ENCODE measurements around the gene SPATS2L. TPM values are rescaled to one million over a fixed set of nuclear protein-coding genes. Genes with fewer than 3 reads are reported as not detected.

Gene SPATS2L
- polyA plus RNA-seq, 2 of the 4 experiments (the other 2 are of a cell fraction): 85.2 to 202 TPM

DNA sequence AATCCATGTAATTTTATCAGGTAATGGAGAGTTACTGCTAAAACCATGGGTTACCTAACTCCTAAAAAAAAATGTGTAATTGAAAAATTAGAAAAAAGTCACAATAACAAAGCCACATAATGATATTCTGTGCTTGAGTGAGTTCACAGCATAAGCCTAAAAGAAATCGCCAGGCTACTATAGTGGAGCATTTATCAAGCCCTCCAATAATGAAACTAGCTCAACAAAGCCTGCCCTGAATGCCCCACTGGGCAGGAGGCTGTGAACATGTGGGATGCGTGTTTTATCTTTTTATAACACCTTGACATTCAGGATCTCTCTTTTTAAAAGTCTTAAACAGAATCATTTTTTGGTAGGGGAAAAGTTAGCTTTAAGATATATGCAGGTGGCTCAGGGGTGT is 117.0 kb downstream of the SPATS2L start (continued):
- TF ChIP-seq, protein P1, sequence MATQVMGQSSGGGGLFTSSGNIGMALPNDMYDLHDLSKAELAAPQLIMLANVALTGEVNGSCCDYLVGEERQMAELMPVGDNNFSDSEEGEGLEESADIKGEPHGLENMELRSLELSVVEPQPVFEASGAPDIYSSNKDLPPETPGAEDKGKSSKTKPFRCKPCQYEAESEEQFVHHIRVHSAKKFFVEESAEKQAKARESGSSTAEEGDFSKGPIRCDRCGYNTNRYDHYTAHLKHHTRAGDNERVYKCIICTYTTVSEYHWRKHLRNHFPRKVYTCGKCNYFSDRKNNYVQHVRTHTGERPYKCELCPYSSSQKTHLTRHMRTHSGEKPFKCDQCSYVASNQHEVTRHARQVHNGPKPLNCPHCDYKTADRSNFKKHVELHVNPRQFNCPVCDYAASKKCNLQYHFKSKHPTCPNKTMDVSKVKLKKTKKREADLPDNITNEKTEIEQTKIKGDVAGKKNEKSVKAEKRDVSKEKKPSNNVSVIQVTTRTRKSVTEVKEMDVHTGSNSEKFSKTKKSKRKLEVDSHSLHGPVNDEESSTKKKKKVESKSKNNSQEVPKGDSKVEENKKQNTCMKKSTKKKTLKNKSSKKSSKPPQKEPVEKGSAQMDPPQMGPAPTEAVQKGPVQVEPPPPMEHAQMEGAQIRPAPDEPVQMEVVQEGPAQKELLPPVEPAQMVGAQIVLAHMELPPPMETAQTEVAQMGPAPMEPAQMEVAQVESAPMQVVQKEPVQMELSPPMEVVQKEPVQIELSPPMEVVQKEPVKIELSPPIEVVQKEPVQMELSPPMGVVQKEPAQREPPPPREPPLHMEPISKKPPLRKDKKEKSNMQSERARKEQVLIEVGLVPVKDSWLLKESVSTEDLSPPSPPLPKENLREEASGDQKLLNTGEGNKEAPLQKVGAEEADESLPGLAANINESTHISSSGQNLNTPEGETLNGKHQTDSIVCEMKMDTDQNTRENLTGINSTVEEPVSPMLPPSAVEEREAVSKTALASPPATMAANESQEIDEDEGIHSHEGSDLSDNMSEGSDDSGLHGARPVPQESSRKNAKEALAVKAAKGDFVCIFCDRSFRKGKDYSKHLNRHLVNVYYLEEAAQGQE (IDR thresholded peaks at IDR 0.05): no peak
- no peak for TF ChIP-seq CBX8 (IDR thresholded peaks at IDR 0.05)
- TF ChIP-seq, protein P2, sequence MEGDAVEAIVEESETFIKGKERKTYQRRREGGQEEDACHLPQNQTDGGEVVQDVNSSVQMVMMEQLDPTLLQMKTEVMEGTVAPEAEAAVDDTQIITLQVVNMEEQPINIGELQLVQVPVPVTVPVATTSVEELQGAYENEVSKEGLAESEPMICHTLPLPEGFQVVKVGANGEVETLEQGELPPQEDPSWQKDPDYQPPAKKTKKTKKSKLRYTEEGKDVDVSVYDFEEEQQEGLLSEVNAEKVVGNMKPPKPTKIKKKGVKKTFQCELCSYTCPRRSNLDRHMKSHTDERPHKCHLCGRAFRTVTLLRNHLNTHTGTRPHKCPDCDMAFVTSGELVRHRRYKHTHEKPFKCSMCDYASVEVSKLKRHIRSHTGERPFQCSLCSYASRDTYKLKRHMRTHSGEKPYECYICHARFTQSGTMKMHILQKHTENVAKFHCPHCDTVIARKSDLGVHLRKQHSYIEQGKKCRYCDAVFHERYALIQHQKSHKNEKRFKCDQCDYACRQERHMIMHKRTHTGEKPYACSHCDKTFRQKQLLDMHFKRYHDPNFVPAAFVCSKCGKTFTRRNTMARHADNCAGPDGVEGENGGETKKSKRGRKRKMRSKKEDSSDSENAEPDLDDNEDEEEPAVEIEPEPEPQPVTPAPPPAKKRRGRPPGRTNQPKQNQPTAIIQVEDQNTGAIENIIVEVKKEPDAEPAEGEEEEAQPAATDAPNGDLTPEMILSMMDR (IDR thresholded peaks at IDR 0.05): no peak
- no peak for TF ChIP-seq RFX5 (IDR thresholded peaks at IDR 0.05)

DNA sequence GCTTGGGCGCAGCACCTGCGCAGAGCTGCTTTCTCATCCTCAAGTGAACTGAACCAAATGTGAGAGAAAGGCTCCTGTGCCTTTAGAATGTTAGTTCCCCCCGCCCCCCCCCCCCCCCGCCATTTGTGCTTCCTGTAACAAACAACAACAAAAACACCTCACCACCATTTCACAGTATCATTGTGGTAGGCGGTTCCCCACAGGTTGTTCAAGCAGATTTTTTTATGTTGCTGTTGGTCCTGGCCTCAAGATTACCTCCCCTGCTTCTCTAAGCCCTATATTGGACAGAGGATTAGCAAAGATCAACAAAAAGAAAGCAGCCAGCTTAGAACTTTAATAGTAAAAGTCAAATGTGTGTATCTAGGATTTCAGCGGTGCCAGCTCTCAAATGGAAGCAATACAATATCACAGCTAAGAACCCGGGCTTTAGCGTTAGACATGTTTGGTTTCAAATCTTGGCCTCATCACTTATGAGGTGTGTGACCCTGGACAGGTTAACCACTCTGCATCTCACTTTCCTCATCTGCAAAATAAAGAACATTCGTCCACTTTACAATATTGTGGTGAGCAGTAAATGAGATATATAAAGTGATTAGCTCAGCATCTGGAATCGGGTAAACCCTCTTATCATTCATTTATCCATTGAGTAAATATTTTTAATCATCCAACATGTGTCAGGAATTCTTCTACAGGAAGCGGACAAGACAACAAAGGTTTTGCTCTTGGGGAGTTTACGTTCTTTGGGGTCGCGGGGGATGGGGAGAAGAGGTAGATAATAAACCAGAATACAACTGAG is 118.7 kb downstream of the SPATS2L start:
- Histone ChIP-seq H3K9me3 (no peaks in the 10 kb centered on the region), H3K27ac (no peak overlapping the region), H3K4me2 (no peak overlapping the region), H3K4me3 (no peak overlapping the region), H3K4me1 (peaks cover 5% of the 10 kb centered on the region; the same call in 2 of the 3 replicates)
- WGBS (ENCODE audit: missing lambda C conversion rate): 86% methylated on average over 12 of the region's 14 CpGs
- no peak for FAIRE-seq
- ChIA-PET POLR2A (no interaction called here), CTCF (interaction anchor here (0.6 to 3.6 kb wide), 5 partner anchors 14 to 1586 kb away, joined by 3 to 17 read pairs (median 3); no protein-coding TSS in a partner anchor)
- TF ChIP-seq MAFK (IDR thresholded peaks at IDR 0.05; ENCODE audit: partially characterized antibody) (peak; percentile 50), GATA3 (IDR thresholded peaks at IDR 0.05; ENCODE audit: borderline replicate concordance) (no peak)
- no peak for ATAC-seq
- no peak for DNase-seq (ENCODE audit: low read depth in 1 of 2, low spot score in 1 of 2)

DNA sequence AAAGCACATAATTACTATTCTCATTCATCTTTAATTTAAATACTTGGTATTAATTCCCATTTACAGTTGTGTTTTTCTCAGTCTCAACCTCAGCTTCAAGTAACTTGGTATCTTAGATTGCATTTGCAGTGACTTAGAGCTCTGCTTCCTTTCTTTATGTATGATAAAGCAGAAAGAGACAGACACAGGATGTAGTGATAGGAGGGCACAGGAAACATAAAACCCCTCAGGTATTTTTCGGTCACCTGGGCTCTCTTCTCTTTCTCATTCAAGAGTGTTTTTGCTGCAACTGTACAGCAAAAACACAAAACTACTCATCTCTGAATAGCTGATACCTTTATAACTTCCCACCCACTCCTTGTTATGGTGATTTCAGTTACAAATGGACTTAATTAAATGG is 120.3 kb downstream of the SPATS2L start:
- ChIA-PET CTCF (interaction anchor here (1.0 to 1.1 kb wide), 2 partner anchors 11 to 54 kb away, joined by 3 read pairs; no protein-coding TSS in a partner anchor), POLR2A (no interaction called here)
- no peak for ATAC-seq
- Histone ChIP-seq H3K9me3 (no peaks in the 10 kb centered on the region), H3K4me2 (no peak overlapping the region), H3K27ac (no peak overlapping the region), H3K4me1 (peaks cover 4% of the 10 kb centered on the region; the same call in 2 of the 3 replicates), H3K4me3 (no peak overlapping the region)
- no peak for FAIRE-seq
- 91% methylated on average over 1 of the region's 1 CpG for WGBS (ENCODE audit: missing lambda C conversion rate)
- no peak for DNase-seq (ENCODE audit: low read depth in 1 of 2, low spot score in 1 of 2)
- TF ChIP-seq KDM5A (IDR thresholded peaks at IDR 0.05) (no peak), ESRRA (IDR thresholded peaks at IDR 0.05; ENCODE audit: borderline replicate concordance, low read length) (no peak), CEBPB (IDR thresholded peaks at IDR 0.05) (no peak), RAD21 (conservative IDR thresholded peaks at IDR 0.05 in 1 of 2, IDR thresholded peaks at IDR 0.05 in 1 of 2) (no peak)
- TF ChIP-seq, protein P3, sequence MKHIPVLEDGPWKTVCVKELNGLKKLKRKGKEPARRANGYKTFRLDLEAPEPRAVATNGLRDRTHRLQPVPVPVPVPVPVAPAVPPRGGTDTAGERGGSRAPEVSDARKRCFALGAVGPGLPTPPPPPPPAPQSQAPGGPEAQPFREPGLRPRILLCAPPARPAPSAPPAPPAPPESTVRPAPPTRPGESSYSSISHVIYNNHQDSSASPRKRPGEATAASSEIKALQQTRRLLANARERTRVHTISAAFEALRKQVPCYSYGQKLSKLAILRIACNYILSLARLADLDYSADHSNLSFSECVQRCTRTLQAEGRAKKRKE (CRISPR knock-in tag; IDR thresholded peaks at IDR 0.05; ENCODE audit: low read depth): no peak
- TF ChIP-seq, protein P1 (IDR thresholded peaks at IDR 0.05): no peak
- TF ChIP-seq, protein P4, sequence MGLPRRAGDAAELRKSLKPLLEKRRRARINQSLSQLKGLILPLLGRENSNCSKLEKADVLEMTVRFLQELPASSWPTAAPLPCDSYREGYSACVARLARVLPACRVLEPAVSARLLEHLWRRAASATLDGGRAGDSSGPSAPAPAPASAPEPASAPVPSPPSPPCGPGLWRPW (IDR thresholded peaks at IDR 0.05): no peak

Measured in A549 (cell line).